ENCODE data around the gene DDR2. TPM values are rescaled to one million over a fixed set of nuclear protein-coding genes. Genes with fewer than 3 reads are reported as not detected.

DDR2 gene
- total and polyA plus RNA-seq, 2 of the 4 experiments (the other 2 are of a cell fraction): 66.1 to 245 TPM

DNA sequence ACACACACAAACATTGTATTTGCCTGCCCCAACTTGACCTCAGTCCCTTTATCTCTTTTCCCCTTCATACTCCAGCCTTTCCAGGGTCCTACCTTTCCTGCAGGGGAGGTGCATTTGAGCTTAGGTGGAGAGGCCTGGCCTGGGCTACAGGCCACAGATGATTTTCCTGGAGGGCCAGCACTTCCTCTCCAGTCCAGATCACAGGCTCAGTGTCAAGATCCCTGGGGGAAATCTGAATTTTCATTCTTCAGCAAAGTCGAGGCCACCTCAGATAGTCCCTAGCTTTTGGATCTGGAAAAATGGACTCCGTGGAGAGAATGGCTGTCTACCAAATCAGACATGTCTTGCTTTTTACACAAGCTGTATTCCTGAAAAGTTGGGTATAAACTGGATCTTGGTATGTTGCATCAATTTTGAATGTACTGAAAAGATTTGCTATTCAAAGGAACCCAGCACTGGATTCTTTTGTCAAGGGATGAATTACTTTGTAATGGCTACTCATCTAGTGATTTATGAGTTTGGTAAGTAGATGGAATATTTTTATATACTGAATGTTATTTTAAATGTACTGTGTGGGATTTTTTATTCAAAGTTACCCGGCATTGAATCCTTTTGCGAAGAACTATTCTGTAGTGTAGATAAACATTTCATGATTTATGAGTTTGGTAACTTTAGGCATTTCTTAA is 78.7 kb downstream of the DDR2 start:
- peak; percentile 45 for DNase-seq
- peak overlapping the region; percentile 33; the same call in 1 of the 2 replicates for H3K9ac ChIP-seq (ENCODE audit: low read depth, low read length)
- TF ChIP-seq CHD1 (IDR thresholded peaks at IDR 0.05; ENCODE audit: low read depth, low read length) (no peak), NFE2L2 (IDR thresholded peaks at IDR 0.05; ENCODE audit: low read depth, low read length) (no peak), MAFK (IDR thresholded peaks at IDR 0.05; ENCODE audit: low read depth, low read length) (no peak), CEBPB (IDR thresholded peaks at IDR 0.05; ENCODE audit: low read depth, low read length) (no peak), MXI1 (IDR thresholded peaks at IDR 0.05; ENCODE audit: borderline replicate concordance, low read depth, low read length) (no peak), RFX5 (IDR thresholded peaks at IDR 0.05; ENCODE audit: low read depth, low read length) (no peak), RCOR1 (IDR thresholded peaks at IDR 0.05; ENCODE audit: insufficient replicate concordance, low read length) (no peak), MAZ (IDR thresholded peaks at IDR 0.05; ENCODE audit: borderline replicate concordance, low read depth, low read length) (no peak), POLR2A (IDR thresholded peaks at IDR 0.05; ENCODE audit: low read depth, low read length) (no peak), RAD21 (IDR thresholded peaks at IDR 0.05; ENCODE audit: low read length) (no peak), FOS (IDR thresholded peaks at IDR 0.05; ENCODE audit: low read depth, low read length) (no peak), BHLHE40 (IDR thresholded peaks at IDR 0.05; ENCODE audit: low read depth, low read length) (no peak), SMC3 (IDR thresholded peaks at IDR 0.05; ENCODE audit: low read depth, low read length) (no peak)
- TF ChIP-seq, protein P1, sequence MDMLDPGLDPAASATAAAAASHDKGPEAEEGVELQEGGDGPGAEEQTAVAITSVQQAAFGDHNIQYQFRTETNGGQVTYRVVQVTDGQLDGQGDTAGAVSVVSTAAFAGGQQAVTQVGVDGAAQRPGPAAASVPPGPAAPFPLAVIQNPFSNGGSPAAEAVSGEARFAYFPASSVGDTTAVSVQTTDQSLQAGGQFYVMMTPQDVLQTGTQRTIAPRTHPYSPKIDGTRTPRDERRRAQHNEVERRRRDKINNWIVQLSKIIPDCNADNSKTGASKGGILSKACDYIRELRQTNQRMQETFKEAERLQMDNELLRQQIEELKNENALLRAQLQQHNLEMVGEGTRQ (IDR thresholded peaks at IDR 0.05; ENCODE audit: low read depth, low read length): no peak
- TF ChIP-seq, protein P2, sequence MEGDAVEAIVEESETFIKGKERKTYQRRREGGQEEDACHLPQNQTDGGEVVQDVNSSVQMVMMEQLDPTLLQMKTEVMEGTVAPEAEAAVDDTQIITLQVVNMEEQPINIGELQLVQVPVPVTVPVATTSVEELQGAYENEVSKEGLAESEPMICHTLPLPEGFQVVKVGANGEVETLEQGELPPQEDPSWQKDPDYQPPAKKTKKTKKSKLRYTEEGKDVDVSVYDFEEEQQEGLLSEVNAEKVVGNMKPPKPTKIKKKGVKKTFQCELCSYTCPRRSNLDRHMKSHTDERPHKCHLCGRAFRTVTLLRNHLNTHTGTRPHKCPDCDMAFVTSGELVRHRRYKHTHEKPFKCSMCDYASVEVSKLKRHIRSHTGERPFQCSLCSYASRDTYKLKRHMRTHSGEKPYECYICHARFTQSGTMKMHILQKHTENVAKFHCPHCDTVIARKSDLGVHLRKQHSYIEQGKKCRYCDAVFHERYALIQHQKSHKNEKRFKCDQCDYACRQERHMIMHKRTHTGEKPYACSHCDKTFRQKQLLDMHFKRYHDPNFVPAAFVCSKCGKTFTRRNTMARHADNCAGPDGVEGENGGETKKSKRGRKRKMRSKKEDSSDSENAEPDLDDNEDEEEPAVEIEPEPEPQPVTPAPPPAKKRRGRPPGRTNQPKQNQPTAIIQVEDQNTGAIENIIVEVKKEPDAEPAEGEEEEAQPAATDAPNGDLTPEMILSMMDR (conservative IDR thresholded peaks at IDR 0.05; ENCODE audit: low read depth, low read length): no peak

More for the DNA sequence above, 78.7 kb downstream of the DDR2 start:
- Histone ChIP-seq H4K8ac (ENCODE audit: low read depth in 2 of 2, low read length in 2 of 2) (peak overlapping the region; percentile 53 to 63; a peak in 2 of 4 replicates), H3K4me1 (ENCODE audit: control insufficient read depth, insufficient read depth, low read length) (peaks cover 28% of the 10 kb centered on the region), H3K79me1 (ENCODE audit: low read depth in 1 of 2, low read length in 2 of 2) (peaks cover 63 to 85% of the 10 kb centered on the region in 2 experiments), H2AK5ac (ENCODE audit: low read depth, low read length) (peak overlapping the region; percentile 75; the same call in 1 of the 2 replicates), H2AFZ (replicated peaks; ENCODE audit: low read length, poor library complexity) (no peak overlapping the region), H3K18ac (ENCODE audit: low read depth, low read length) (peak overlapping the region; percentile 97), H3K36me3 (ENCODE audit: control insufficient read depth, insufficient read depth, low read length) (peaks cover 22% of the 10 kb centered on the region), H2BK120ac (ENCODE audit: low read depth, low read length) (no peak overlapping the region), H3K27ac (ENCODE audit: insufficient read depth, low read length) (peak overlapping the region; percentile 100; the same call in 1 of the 2 replicates), H3K27me3 (ENCODE audit: control insufficient read depth, insufficient read depth, low read length) (no peaks in the 10 kb centered on the region), H3K14ac (replicated peaks; ENCODE audit: low read depth, low read length) (peak overlapping the region; percentile 3; the same call in 1 of the 2 replicates), H3K23ac (ENCODE audit: low read depth, low read length) (peak overlapping the region; percentile 57), H3K9me3 (ENCODE audit: control insufficient read depth, insufficient read depth, low read length) (no peaks in the 10 kb centered on the region), H3K9me1 (ENCODE audit: insufficient read depth, low read length) (peaks cover 49% of the 10 kb centered on the region), H2BK5ac (ENCODE audit: low read depth, low read length, poor library complexity, severe bottlenecking) (peak overlapping the region; percentile 91), H2AK9ac (replicated peaks; ENCODE audit: low read depth, low read length, poor library complexity) (peak overlapping the region; percentile 69), H4K5ac (ENCODE audit: low read depth, low read length) (peak overlapping the region; percentile 99), H2BK20ac (ENCODE audit: low read depth, low read length) (peak overlapping the region; percentile 15; the same call in 1 of the 2 replicates), H3K56ac (ENCODE audit: extremely low read depth, insufficient read depth, low read length) (no peak overlapping the region; the same call in 1 of the 2 replicates), H2BK15ac (ENCODE audit: low read depth, low read length) (no peak overlapping the region; the same call in 2 of the 3 replicates), H4K91ac (ENCODE audit: insufficient read depth, low read depth, low read length) (no peak overlapping the region), H3K4me2 (ENCODE audit: low read depth, low read length) (peak overlapping the region; percentile 75), H3K4me3 (ENCODE audit: insufficient read depth, low read depth, low read length) (no peak overlapping the region), H3K4ac (ENCODE audit: low read depth, low read length) (peak overlapping the region; percentile 72), H4K20me1 (ENCODE audit: insufficient read depth, low read length) (peaks cover 70% of the 10 kb centered on the region; the same call in 1 of the 2 replicates)
- intact Hi-C loops (cut with micrococcal nuclease): loop anchor here (2.0 to 5.0 kb wide), 2 partner anchors 14 to 61 kb away; no protein-coding TSS in a partner anchor
- peak; percentile 25 for ATAC-seq (ENCODE audit: low read depth)
- ChIA-PET CTCF (interaction anchor here (1.4 kb wide), 1 partner anchor 97 kb away, joined by 4 read pairs; no protein-coding TSS in a partner anchor), POLR2A (ENCODE audit: unreplicated experiment) (no interaction called here)
- no TSS peak for BruUV-seq (replicated peaks)
- in situ Hi-C loops (cut with MboI; ENCODE audit: low sequenced_read_pairs): no loop called here
- dilution Hi-C loops (cut with HindIII; ENCODE audit: low sequenced_read_pairs, unreplicated experiment): no loop called here
- WGBS, 2 experiments (ENCODE audit: extremely low coverage in 2 of 2, insufficient read length in 1 of 2): 60% methylated on average over 1 of the region's 4 CpGs; no CpG with 5 or more reads in 1 of the 2 experiments

All from IMR-90 (cell line).